ENCODE measurements around the gene PPP1R2.
"Not testable (repeated sequence)": the region's sequence is repeated elsewhere in the genome, so short reads cannot be mapped to it uniquely, and the experiment has no call there.

The PPP1R2 gene

DNA sequence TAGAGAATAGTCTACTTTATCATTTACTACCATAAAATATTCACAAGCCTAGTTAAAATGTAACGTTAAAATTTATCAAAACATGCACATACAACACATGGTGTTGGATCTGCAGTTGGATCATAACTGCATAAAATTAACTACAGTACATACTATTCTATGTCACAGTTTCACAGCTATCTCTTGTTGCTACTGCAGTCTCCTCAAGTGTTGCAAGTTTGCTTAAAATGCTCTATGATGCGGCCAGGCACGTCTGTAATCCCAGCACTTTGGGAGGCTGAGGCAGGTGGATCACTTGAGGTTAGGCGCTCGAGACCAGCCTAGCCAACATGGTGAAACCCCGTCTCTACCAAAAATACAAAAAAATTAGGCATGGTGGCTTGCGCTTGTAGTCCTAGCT is 10.3 kb downstream of the PPP1R2 start:
- DNase-seq, result no peak

DNA sequence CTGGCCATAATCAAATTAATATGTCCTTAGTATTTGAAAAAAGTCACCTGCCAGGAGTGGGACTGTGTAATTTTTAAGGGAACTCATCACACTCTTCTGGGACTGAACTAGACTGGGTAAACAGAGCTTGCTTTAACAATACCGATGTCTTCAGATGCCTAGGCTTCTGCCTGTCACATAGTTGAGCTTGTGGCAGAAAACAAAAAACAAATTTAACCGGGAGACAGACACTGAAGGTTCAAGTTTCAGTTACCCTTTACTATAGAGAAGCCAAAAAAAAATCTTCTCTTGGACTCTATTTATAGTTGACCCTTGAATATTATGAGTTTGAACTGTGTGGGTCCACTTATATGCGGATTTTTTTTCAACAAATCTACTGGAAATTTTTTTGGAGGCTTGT is 10.8 kb downstream of the PPP1R2 start:
- no peak for DNase-seq

DNA sequence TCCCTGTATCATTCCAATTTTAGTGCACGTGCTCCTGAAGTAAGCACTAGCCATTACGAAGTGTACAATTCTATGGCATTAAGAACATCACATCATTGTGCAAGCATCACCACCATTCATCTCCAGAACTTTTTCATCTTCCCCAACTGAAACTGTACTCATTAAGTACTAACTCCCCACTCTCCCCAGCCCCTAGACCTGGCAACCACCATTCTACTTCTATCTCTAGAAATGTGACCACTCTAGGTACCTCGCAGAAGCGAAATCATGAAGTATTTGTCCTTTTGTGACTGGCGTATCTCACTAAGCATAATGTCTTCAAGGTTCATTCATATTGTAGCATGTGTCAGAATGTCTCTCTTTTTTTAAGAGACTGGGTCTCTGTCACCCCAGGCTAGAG is 11.4 kb downstream of the PPP1R2 start:
- no peak for DNase-seq

DNA sequence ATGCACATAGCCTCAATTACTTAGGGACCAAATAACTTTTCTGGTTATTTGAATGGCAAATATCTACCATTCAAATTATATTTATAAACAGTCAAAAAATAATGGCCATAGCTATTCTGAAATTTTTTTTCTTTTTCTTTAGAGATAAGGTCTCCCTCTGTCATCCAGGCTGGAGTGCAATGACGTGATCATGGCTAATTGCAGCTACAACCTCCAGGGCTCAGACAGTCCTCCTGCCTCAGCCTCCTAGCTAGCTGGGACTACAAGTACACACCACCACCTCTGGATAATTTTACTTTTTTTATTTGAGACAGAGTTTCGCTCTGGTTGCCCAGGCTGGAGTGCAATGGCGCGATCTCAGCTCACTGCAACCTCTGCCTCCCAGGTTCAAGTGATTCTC is 16.6 kb downstream of the PPP1R2 start:
- no peak for DNase-seq

DNA sequence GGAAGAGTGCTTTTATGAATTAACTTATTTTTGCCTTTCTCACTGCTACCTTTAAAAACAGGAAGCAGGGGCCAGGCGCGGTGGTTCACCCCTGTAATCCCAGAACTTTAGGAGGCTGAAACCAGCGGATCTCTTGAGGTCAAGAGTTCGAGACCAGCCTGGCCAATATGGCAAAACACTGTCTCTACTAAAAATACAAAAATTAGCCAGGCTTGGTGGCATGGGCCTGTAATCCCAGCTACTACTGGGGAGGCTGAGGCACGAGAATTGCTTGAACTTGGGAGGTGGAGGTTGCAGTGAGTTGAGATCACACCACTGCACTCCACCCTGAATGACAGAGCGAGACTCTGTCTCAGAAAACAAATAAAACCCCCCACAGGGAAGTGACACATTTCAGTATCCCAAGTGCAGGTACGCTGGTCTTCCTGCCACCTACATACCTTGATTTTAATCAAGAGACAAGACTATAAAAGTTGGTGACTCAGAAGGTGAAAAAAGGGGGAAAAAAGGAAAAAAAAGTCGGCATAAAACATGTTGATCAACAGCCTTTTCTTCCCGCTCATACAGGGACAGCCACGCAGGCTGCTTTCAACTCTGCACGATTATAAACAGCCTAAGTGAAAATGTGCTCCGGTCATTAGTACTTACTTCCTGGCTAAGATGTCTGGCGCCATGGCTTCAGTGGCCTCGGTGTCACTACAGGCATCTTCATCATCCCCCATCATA is 18.8 kb downstream of the PPP1R2 start:
- no peak for DNase-seq

DNA sequence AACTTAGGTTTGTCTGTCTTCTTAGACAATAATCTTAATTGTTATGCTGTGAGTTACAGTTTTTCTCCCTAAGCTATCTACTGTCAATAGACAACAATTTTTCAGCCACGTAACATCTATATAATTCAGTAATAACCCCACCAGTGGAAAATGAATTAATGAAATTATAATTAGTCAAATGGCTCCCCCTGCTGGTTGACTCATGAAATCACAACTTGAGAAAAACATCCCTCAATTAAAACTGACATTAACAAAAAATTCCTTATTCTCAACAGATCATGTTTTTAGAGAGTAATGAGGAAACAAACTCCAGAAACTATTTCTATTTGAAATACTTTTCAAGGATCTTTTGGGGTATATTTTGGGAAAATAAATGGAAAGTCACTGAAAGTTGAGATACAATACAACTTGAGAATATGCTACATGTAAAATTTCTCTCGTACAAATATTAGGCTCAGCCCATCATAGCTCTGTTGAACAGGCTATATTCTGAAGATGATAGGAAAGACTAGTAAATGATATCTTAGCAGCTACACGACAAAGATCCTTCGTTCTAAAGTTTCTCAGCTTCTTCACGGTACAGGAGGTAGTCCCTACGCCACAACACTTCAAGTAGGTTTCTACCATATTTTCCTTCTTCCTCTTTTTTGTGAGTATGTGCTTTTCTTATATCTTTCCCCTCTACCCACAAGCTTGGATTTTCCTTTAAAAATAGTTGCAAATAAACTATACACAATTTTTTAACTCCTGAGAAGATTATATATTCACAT is 20.7 kb downstream of the PPP1R2 start:
- peak; percentile 40 for DNase-seq

DNA sequence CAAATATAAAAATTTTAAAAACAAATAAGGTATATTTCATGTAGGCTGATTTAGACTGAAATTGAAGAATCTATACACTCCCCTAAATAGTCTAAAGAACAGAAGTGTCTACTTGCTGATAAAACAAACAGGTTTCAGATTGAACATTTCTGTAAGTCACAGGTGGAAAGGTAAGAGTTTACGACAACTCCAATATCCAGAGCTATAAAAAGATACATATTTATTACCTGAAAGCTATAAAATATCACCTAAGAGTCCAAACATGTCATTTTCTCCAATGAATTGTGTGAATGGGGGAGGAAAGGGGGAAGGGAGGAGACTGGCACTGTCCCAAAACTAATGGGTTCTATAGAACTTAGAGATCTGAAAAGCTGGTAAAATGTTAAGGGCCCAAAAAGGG is 26.1 kb downstream of the PPP1R2 start:
- no peak for DNase-seq

DNA sequence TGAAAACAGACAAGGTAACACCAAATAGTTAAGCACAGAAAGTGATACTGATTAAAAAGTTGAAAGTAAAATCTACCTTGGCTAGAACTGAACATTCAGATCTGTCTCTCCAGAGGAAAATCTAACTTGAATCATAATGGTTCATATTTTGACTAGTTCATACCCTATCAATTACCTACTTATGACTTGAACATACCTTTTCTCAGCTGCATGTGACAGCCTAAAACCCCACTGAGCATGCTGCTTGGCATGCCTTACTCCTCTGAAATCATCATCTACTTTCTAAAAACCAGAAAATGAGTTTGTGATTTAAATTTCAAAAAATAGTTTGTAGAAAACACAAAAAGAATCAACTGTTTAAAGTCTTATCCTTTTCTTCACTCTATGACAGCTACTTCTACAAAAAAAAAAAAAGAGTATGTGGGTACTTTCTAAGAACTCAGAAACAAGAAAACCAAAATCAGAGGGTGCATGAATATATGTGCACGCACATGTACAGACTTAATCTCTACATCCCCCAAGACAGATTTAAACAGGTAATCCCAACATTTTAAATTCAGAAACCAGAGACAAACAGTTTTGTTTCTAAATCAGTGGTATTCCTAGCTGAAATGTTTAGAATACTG is 28.4 kb downstream of the PPP1R2 start:
- DNase-seq, result not testable (repeated sequence)

DNA sequence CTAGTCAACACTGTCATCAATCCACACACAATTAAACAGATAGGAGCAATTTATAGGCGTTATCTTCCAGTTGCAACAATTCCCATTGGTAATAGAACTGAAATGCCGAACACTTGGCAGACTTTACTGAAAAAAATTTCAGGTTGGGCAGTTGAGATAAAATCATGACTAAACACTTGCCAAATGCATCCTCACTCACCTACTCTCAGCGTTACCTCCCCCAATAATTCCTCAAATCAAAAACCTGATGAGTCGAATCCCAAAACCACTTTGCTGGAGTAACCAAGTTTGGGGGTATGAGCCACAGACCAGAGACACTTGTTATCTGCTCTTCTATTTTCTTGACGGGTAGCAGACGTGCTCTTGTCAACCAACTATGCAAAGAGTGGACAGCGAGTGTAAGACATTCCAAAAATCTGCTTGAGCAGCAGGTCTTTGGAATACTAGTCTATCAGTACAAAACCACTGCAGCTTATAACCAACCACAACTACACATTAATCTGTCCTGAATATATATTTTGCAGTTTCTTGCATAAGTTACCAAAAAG is 30.3 kb downstream of the PPP1R2 start:
- DNase-seq, result no peak

DNA sequence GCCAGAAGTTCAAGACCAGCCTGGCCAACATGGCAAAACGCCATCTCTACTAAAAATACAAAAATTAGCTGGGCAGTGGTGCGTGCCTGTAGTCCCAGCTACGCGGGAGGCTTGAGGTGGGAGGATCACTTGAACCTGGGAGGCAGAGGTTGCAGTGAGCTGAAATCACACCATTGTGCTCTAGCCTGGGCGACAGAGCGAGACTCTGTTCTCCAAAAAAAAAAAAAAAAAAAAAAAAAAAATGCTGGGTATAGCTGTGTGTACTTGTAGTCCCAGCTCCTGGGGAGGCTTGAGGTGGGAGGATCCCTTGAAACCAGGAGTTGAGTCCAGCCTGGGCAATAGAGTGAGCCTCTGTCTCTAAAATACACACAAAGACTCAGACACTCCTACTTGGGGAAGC is 32.0 kb downstream of the PPP1R2 start:
- DNase-seq, result no peak

DNA sequence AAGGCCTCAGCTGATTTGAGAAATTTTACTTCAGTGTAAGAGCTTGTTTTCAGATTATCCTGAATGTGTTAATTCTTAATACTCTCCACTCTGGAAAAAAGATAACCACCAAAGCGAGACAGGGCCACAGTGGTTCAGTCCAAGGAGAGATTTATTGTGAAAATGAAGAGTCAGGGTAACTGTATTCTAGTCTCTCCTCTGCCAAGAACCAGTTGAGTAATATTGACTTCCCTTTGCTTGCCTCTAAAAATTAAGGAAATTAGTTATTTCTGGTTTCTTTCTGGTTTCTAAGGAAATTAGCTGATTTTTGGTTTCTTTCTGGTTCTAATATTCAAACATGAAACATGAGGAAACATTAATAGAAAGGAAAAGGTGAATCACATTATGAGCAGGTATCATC is 34.9 kb downstream of the PPP1R2 start:
- DNase-seq, result no peak

DNA sequence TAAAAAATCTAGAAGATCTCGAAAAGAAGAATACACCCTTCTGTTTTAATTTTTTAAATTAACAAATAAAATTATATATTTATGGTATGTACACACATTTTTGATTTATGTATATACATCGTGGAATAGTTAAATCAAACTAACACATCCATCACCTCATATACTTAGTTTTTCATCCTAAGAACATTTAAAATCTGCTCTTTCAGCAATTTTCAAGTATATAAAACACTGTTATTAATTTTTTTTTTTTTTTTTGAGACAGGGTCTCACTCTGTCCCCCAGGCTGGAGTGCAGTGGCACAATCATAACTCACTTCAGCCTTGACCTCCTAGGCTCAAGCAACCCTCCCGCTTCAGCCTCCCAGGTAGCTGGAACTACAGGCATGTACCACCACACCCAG is 67.5 kb downstream of the PPP1R2 start:
- DNase-seq, result no peak

DNA sequence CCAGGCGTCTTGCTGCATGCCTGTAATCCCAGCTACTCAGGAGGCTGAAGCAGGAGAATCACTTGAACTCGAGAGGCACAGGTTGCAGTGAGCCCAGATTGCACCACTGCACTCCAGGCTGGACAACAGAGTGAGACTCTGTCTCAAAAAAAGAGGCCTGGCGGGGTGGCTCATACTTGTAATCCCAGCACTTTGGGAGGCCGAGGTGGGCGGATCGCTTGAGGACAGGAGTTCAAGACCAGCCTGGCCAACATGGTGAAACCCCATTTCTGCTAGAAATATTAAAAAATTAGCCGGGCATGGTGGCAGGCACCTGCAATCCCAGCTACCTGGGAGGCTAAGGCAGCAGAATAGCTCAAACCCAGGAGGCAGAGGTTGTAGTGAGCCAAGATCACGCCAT is 68.0 kb downstream of the PPP1R2 start:
- not testable (repeated sequence) for DNase-seq

DNA sequence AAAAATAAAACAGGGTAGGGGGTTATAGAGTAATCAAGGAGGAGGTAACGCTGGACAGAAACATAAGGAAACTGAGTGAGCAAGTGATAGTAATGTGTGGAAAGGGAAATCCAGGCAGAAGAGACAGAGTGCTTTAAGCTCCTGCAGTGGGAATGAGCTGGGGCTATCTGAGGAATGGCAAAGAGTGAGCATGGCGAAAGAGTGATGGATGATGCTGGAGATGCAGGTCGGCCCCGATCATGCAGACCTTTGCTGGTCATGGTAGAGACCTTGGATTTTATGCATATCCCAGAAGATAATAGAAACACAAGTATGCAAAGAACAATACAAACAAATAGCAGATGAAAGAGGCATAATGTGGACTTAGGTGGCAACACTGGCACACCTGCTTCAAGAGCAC is 74.3 kb downstream of the PPP1R2 start:
- DNase-seq, result no peak

DNA sequence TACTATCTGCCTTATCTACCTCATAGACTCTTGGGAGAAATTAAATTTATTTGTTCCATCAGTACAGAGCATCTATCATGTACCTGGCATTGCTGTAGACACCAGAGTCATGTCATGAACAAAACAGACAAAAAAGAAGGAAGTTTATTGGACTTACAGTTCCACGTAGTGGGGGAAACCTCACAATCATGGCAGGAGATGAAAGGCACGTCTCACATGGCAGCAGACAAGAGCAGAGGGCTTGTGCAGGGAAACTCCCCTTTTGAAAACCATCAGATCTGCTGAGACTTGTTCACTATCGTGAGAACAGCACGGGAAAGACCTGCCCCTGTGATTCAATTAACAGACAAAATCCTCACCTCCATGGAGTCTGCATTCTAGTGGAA is 74.7 kb downstream of the PPP1R2 start:
- DNase-seq, result no peak

DNA sequence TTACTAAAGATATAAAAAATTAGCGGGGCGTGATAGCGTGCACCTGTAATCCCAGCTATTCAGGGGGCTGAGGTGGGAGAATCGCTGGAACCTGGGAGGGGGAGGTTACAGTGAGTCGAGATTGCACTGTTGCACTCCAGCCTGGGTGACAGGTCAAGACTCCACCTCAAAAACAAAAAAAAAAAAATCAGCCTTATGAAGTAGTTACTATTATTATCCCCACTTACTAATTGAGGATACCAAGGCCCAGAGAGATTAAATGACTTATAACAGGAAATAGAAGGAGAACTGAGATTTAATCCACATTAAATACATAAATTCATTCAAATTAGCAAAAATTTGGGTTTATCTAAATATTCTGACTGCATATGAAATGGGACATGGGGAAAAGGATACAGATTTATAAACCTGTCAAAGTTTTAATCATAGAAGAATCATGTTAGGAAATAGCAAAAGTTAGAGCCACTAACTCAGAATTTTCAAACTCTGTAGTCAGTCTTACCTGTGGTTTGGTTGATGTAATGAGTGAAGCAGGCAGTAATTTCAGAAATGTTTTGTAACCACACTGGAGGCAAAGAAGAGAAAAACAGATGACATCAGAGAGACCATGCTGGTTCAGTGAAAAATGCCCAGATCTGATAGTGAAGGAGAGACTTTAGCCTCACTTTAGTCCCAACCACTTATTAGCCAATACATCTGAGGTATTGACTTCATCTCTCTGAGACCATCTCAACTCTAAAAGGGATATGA is 75.3 kb downstream of the PPP1R2 start:
- DNase-seq, result no peak

DNA sequence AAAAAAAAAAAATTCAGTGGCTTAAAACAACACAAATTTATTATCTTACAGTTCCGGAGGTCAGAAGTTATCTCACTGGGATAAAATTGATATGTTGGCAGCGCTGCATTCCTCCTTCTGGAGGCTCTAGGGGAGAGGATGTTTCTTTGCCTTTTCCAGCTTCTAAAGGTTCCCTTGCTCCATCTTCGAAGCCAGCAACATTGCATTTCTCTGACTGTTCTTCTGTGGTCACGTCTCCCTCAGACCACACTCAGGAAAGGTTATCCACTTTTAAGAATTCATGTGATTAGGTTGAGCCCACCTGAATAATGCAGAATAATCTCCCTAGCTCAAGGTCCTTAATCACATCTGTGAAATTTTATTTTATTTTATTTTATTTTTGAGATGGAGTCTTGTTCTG is 76.9 kb downstream of the PPP1R2 start:
- DNase-seq, result no peak
